MCF 10A (cell line): ENCODE measurements around the gene FHL1. TPM values are rescaled to one million over a fixed set of nuclear protein-coding genes. Genes with fewer than 3 reads are reported as not detected.

Experiments
- BruUV-seq: library from RNA; stranded (reverse); fragments of 400-500 nt; replicated peaks from 2 replicates; lab custom pipeline; 2021; lab: Mats Ljungman, UMichigan
- CTCF ChIA-PET: fragments of 300-600 bp; sonication (Branson Sonifier 250); formaldehyde crosslinking; extraction: SDS; loops from one replicate; lab custom pipeline; 2021; ENCODE audit warnings: antibody characterized with exemption, inconsistent platforms; lab: Yijun Ruan, JAX
- POLR2A ChIA-PET: fragments of 300-600, 350-650 bp; sonication (Branson Sonifier 250); formaldehyde crosslinking; extraction: SDS; loops from one replicate; lab custom pipeline; 2020; ENCODE audit warnings: antibody characterized with exemption, inconsistent platforms; lab: Yijun Ruan, JAX
- DNase-seq: peaks from one replicate; pipeline ENCODE4 v3.0.0-alpha.2; 2018; ENCODE audit not compliant: unreplicated experiment
- H3K27ac Mint-ChIP-seq: one replicate; pipeline ENCODE4 v1.8.0; 2022; ENCODE audit warnings: mild to moderate bottlenecking, low read depth, mixed read lengths; ENCODE audit not compliant: unreplicated experiment
- H3K27me3 Mint-ChIP-seq: one replicate; pipeline ENCODE4 v1.8.0; 2022; ENCODE audit warnings: mixed read lengths; ENCODE audit not compliant: insufficient read depth, unreplicated experiment
- H3K36me3 Mint-ChIP-seq: one replicate; pipeline ENCODE4 v1.8.0; 2022; ENCODE audit warnings: mild to moderate bottlenecking, moderate library complexity, mixed read lengths; ENCODE audit not compliant: insufficient read depth, unreplicated experiment
- H3K4me1 Mint-ChIP-seq: one replicate; pipeline ENCODE4 v1.8.0; 2022; ENCODE audit warnings: mixed read lengths; ENCODE audit not compliant: insufficient read depth, unreplicated experiment
- H3K4me3 Mint-ChIP-seq: one replicate; pipeline ENCODE4 v1.8.0; 2022; ENCODE audit warnings: mild to moderate bottlenecking, moderate library complexity, mixed read lengths; ENCODE audit not compliant: unreplicated experiment
- H3K9me3 Mint-ChIP-seq: one replicate; pipeline ENCODE4 v1.8.0; 2022; ENCODE audit warnings: mixed read lengths; ENCODE audit not compliant: unreplicated experiment
- CTCF ChIP-seq: fragments of 200-600 bp; IDR thresholded peaks from one replicate; pipeline ENCODE4 v1.8.0; 2022; ENCODE audit warnings: antibody characterized with exemption, mild to moderate bottlenecking; ENCODE audit not compliant: unreplicated experiment
- intact Hi-C: fragments of 100-400 bp; cut with micrococcal nuclease; formaldehyde crosslinking; loops from 2 replicates; pipeline ENCODE4 v1.14.1; 2022
- total RNA-seq: library from RNA; stranded (reverse); gene quantifications from 2 replicates; pipeline ENCODE4 v1.2.3, GENCODE V29; 2022

Gene FHL1
- total RNA-seq, 1 experiment from 2014 or later, result 16.6 TPM

GRCh38 chrX:136199365-136199764, 52.0 kb downstream of the FHL1 start:
- TF ChIP-seq CTCF, result no peak
- BruUV-seq, result no TSS peak

GRCh38 chrX:136200466-136200865, 53.1 kb downstream of the FHL1 start:
- intact Hi-C loops, result loop anchor here (1.0 kb wide), 1 partner anchor 34 kb away; no protein-coding TSS in a partner anchor
- Mint-ChIP-seq H3K9me3 (no peaks in the 10 kb centered on the region), H3K27ac (no peak overlapping the region), H3K27me3 (peaks cover 73% of the 10 kb centered on the region), H3K36me3 (no peaks in the 10 kb centered on the region), H3K4me1 (peaks cover 9% of the 10 kb centered on the region), H3K4me3 (no peak overlapping the region)
- BruUV-seq, result no TSS peak
- peak; percentile 34 for TF ChIP-seq CTCF
- DNase-seq, result peak; percentile 52
- ChIA-PET CTCF (interaction anchor here (1.0 to 1.6 kb wide), 7 partner anchors 23 to 173 kb away, joined by 3 to 5 read pairs (median 4); no protein-coding TSS in a partner anchor), POLR2A (interaction anchor here (1.2 to 2.8 kb wide), 2 partner anchors 16 to 24 kb away, joined by 3 to 9 read pairs; no protein-coding TSS in a partner anchor)

More at GRCh38 chrX:136199365-136199764, 52.0 kb downstream of the FHL1 start:
- Mint-ChIP-seq H3K9me3 (no peaks in the 10 kb centered on the region), H3K36me3 (no peaks in the 10 kb centered on the region), H3K4me1 (peaks cover 9% of the 10 kb centered on the region), H3K27me3 (peaks cover 72% of the 10 kb centered on the region), H3K27ac (no peak overlapping the region), H3K4me3 (no peak overlapping the region)
- CTCF ChIA-PET, result interaction anchor here (0.6 to 1.6 kb wide), 12 partner anchors 10 to 199 kb away, joined by 3 to 5 read pairs (median 4); no protein-coding TSS in a partner anchor
- intact Hi-C loops, result no loop called here
- peak; percentile 71 for DNase-seq
- POLR2A ChIA-PET, result interaction anchor here (0.6 to 2.8 kb wide), 3 partner anchors 15 to 34 kb away, joined by 3 to 9 read pairs (median 3); no protein-coding TSS in a partner anchor

GRCh38 chrX:136201601-136202000, 54.3 kb downstream of the FHL1 start:
- no peak for TF ChIP-seq CTCF
- DNase-seq, result no peak
- H3K27ac Mint-ChIP-seq, result no peak overlapping the region
- no peak overlapping the region for H3K4me3 Mint-ChIP-seq
- peaks cover 9% of the 10 kb centered on the region for H3K4me1 Mint-ChIP-seq
- ChIA-PET CTCF (interaction anchor here (0.6 to 4.2 kb wide), 4 partner anchors 31 to 677 kb away, joined by 3 to 20 read pairs (median 6); no protein-coding TSS in a partner anchor), POLR2A (interaction anchor here (2.8 kb wide), 1 partner anchor 25 kb away, joined by 9 read pairs; no protein-coding TSS in a partner anchor)
- H3K27me3 Mint-ChIP-seq, result peaks cover 73% of the 10 kb centered on the region
- intact Hi-C loops, result no loop called here
- no TSS peak for BruUV-seq
- H3K36me3 Mint-ChIP-seq, result no peaks in the 10 kb centered on the region
- H3K9me3 Mint-ChIP-seq, result no peaks in the 10 kb centered on the region

- BruUV-seq, result no TSS peak
- Mint-ChIP-seq H3K27ac (no peak overlapping the region), H3K36me3 (no peaks in the 10 kb centered on the region), H3K9me3 (no peaks in the 10 kb centered on the region), H3K4me3 (no peak overlapping the region), H3K4me1 (peaks cover 9% of the 10 kb centered on the region), H3K27me3 (peaks cover 80% of the 10 kb centered on the region)
- TF ChIP-seq CTCF, result no peak
- ChIA-PET POLR2A (interaction anchor here (0.6 to 1.5 kb wide), 3 partner anchors 56 to 294 kb away, joined by 3 to 4 read pairs (median 3); no protein-coding TSS in a partner anchor), CTCF (interaction anchor here (1.1 to 4.2 kb wide), 2 partner anchors 66 to 174 kb away, joined by 3 to 20 read pairs; no protein-coding TSS in a partner anchor)
- intact Hi-C loops, result no loop called here
- peak; percentile 31 for DNase-seq
These were observed 55.6 kb downstream of the FHL1 start for GRCh38 chrX:136202889-136203288.
